Measurements from ENCODE around the gene SPATA31E1. TPM values are rescaled to one million over a fixed set of nuclear protein-coding genes. Genes with fewer than 3 reads are reported as not detected.
"Not testable (repeated sequence)": the region's sequence is repeated elsewhere in the genome, so short reads cannot be mapped to it uniquely, and the experiment has no call there.

Gene SPATA31E1
- total and polyA plus RNA-seq, 2 donors (not counting 1 experiment from before 2014, with no cell fraction given): not detected

- ChIA-PET POLR2A (no interaction called here), CTCF (no interaction called here)
- Mint-ChIP-seq H3K27ac (no peak overlapping the region), H3K27me3 (no peaks in the 10 kb centered on the region), H3K9me3 (ENCODE audit: insufficient read depth) (peaks cover 2% of the 10 kb centered on the region), H3K4me3 (no peak overlapping the region), H3K4me1 (no peaks in the 10 kb centered on the region)
- Histone ChIP-seq H3K9ac (ENCODE audit: low read length) (no peak overlapping the region), H3K36me3 (replicated peaks in 1 of 2; ENCODE audit: control extremely low read depth in 1 of 2, control insufficient read depth in 1 of 2, extremely low read depth in 1 of 2, insufficient read depth in 2 of 2, low read length in 1 of 2) (no peaks in the 10 kb centered on the region), H3K9me3 (ENCODE audit: control extremely low read depth in 1 of 3, control insufficient read depth in 2 of 3, insufficient read depth in 1 of 3, low read length in 2 of 3) (peaks cover 0 to 3% (median 0%) of the 10 kb centered on the region in 3 donors), H2AFZ (ENCODE audit: insufficient read depth, low read depth, low read length, poor library complexity, severe bottlenecking) (no peak overlapping the region), H3K4me1 (ENCODE audit: control insufficient read depth in 2 of 2, insufficient read depth in 2 of 2, low read length in 2 of 2) (no peaks in the 10 kb centered on the region), H3K79me2 (ENCODE audit: control insufficient read depth, insufficient read depth, low read length) (no peaks in the 10 kb centered on the region), H4K20me1 (ENCODE audit: control insufficient read depth, insufficient read depth, low read length, poor library complexity, severe bottlenecking) (no peaks in the 10 kb centered on the region), H3K27ac (ENCODE audit: low read length in 2 of 2) (no peak overlapping the region), H3K4me2 (replicated peaks; ENCODE audit: low read depth, low read length, poor library complexity, severe bottlenecking) (no peak overlapping the region), H3K4me3 (ENCODE audit: control extremely low read depth in 1 of 5, extremely low read depth in 1 of 5, insufficient read depth in 1 of 5, low read depth in 2 of 5, low read length in 4 of 5) (no peak overlapping the region), H3K27me3 (replicated peaks in 1 of 4; ENCODE audit: control extremely low read depth in 1 of 4, control insufficient read depth in 3 of 4, insufficient read depth in 4 of 4, low read length in 3 of 4) (no peaks in the 10 kb centered on the region)
- intact Hi-C loops (cut with micrococcal nuclease): no loop called here
- TF ChIP-seq EZH2 (IDR thresholded peaks at IDR 0.05; ENCODE audit: borderline replicate concordance, insufficient read depth, low read depth, low read length, poor library complexity, severe bottlenecking): no peak
- TF ChIP-seq CTCF (IDR thresholded peaks at IDR 0.05): no peak
- DNase-seq (no peak), ATAC-seq (ENCODE audit: low read depth) (no peak)
- 98% methylated on average over 16 of the region's 20 CpGs for WGBS (ENCODE audit: insufficient coverage)
Measured at GRCh38 chr9:87909310-87910041, 26.8 kb downstream of the SPATA31E1 start.

- Mint-ChIP-seq H3K9me3 (ENCODE audit: insufficient read depth) (peaks cover 2% of the 10 kb centered on the region), H3K27ac (no peak overlapping the region), H3K4me1 (no peaks in the 10 kb centered on the region), H3K27me3 (no peaks in the 10 kb centered on the region), H3K4me3 (no peak overlapping the region)
- no peaks in the 10 kb centered on the region for H3K4me1 ChIP-seq (ENCODE audit: control insufficient read depth in 2 of 2, insufficient read depth in 2 of 2, low read length in 2 of 2)
- TF ChIP-seq EZH2 (IDR thresholded peaks at IDR 0.05; ENCODE audit: borderline replicate concordance, insufficient read depth, low read depth, low read length, poor library complexity, severe bottlenecking): no peak
- no peak for TF ChIP-seq CTCF (IDR thresholded peaks at IDR 0.05)
- no peak overlapping the region for H2AFZ ChIP-seq (ENCODE audit: insufficient read depth, low read depth, low read length, poor library complexity, severe bottlenecking)
- POLR2A ChIA-PET: no interaction called here
- no peak for DNase-seq
- no peak for ATAC-seq (ENCODE audit: low read depth)
- peaks cover 0 to 3% (median 0%) of the 10 kb centered on the region in 3 donors for H3K9me3 ChIP-seq (ENCODE audit: control extremely low read depth in 1 of 3, control insufficient read depth in 2 of 3, insufficient read depth in 1 of 3, low read length in 2 of 3)
- CTCF ChIA-PET: no interaction called here
- H3K79me2 ChIP-seq (ENCODE audit: control insufficient read depth, insufficient read depth, low read length): no peaks in the 10 kb centered on the region
- WGBS (ENCODE audit: insufficient coverage): no CpG with 5 or more reads among the region's 3 CpGs
- H4K20me1 ChIP-seq (ENCODE audit: control insufficient read depth, insufficient read depth, low read length, poor library complexity, severe bottlenecking): no peaks in the 10 kb centered on the region
- no peak overlapping the region for H3K9ac ChIP-seq (ENCODE audit: low read length)
- H3K4me2 ChIP-seq (replicated peaks; ENCODE audit: low read depth, low read length, poor library complexity, severe bottlenecking): no peak overlapping the region
- no peaks in the 10 kb centered on the region for H3K36me3 ChIP-seq (replicated peaks in 1 of 2; ENCODE audit: control extremely low read depth in 1 of 2, control insufficient read depth in 1 of 2, extremely low read depth in 1 of 2, insufficient read depth in 2 of 2, low read length in 1 of 2)
- H3K27me3 ChIP-seq (replicated peaks in 1 of 4; ENCODE audit: control extremely low read depth in 1 of 4, control insufficient read depth in 3 of 4, insufficient read depth in 4 of 4, low read length in 3 of 4): no peaks in the 10 kb centered on the region
- no peak overlapping the region for H3K4me3 ChIP-seq (ENCODE audit: control extremely low read depth in 1 of 5, extremely low read depth in 1 of 5, insufficient read depth in 1 of 5, low read depth in 2 of 5, low read length in 4 of 5)
- intact Hi-C loops (cut with micrococcal nuclease): no loop called here
- no peak overlapping the region for H3K27ac ChIP-seq (ENCODE audit: low read length in 2 of 2)
Measured at GRCh38 chr9:87910821-87911220, 28.1 kb downstream of the SPATA31E1 start.

- ATAC-seq (ENCODE audit: low read depth); H3K4me1 Mint-ChIP-seq: not testable (repeated sequence)
Measured at GRCh38 chr9:87917662-87918061, 35.0 kb downstream of the SPATA31E1 start, which contains the start of gene SPATA31C1. Gene SPATA31C1 (plus strand): TSS chr9:87917962.

More at GRCh38 chr9:87917662-87918061, 35.0 kb downstream of the SPATA31E1 start, which contains the start of gene SPATA31C1:
- H3K9me3 Mint-ChIP-seq (ENCODE audit: insufficient read depth); H3K27ac Mint-ChIP-seq; H3K4me1 ChIP-seq (ENCODE audit: control insufficient read depth in 2 of 2, insufficient read depth in 2 of 2, low read length in 2 of 2); CTCF ChIA-PET; H4K20me1 ChIP-seq (ENCODE audit: control insufficient read depth, insufficient read depth, low read length, poor library complexity, severe bottlenecking); H3K4me3 ChIP-seq (ENCODE audit: control extremely low read depth in 1 of 5, extremely low read depth in 1 of 5, insufficient read depth in 1 of 5, low read depth in 2 of 5, low read length in 4 of 5); intact Hi-C loops (cut with micrococcal nuclease); DNase-seq; H3K4me3 Mint-ChIP-seq; H3K27me3 ChIP-seq (replicated peaks in 1 of 4; ENCODE audit: control extremely low read depth in 1 of 4, control insufficient read depth in 3 of 4, insufficient read depth in 4 of 4, low read length in 3 of 4); H2AFZ ChIP-seq (ENCODE audit: insufficient read depth, low read depth, low read length, poor library complexity, severe bottlenecking); H3K27me3 Mint-ChIP-seq; H3K9me3 ChIP-seq (ENCODE audit: control extremely low read depth in 1 of 3, control insufficient read depth in 2 of 3, insufficient read depth in 1 of 3, low read length in 2 of 3); H3K36me3 ChIP-seq (replicated peaks in 1 of 2; ENCODE audit: control extremely low read depth in 1 of 2, control insufficient read depth in 1 of 2, extremely low read depth in 1 of 2, insufficient read depth in 2 of 2, low read length in 1 of 2); POLR2A ChIA-PET; H3K4me2 ChIP-seq (replicated peaks; ENCODE audit: low read depth, low read length, poor library complexity, severe bottlenecking); H3K27ac ChIP-seq (ENCODE audit: low read length in 2 of 2); H3K79me2 ChIP-seq (ENCODE audit: control insufficient read depth, insufficient read depth, low read length); H3K9ac ChIP-seq (ENCODE audit: low read length): not testable (repeated sequence)
- no CpG with 5 or more reads among the region's 8 CpGs for WGBS (ENCODE audit: insufficient coverage)

Data from B cell (primary cell).